ENCODE measurements around the gene STXBP5L. TPM values are rescaled to one million over a fixed set of nuclear protein-coding genes. Genes with fewer than 3 reads are reported as not detected.

The STXBP5L gene
- total and polyA plus RNA-seq, 2 of the 4 experiments (the other 2 are of a cell fraction) = not detected

DNA sequence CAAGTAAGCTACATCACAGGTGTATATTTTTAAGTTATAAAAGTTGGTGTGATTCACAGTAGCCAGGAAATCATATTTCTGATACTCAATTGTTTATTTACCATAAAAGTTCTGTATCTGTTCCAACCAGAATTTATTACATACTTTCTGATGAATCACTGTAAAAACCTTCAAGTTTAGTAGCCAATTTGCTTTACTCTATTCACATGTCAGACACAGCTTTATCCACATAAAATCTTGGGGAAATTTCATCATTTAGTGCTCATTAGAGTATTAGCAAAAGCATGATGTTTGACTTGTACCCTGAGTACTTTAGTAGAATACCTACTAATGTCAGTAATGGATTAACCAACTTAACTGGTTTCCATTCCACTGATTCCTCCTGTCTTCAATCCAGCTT is 388.0 kb downstream of the STXBP5L start:
- Histone ChIP-seq H4K5ac (ENCODE audit: low read depth, low read length) (no peak overlapping the region), H3K4me2 (ENCODE audit: low read depth, low read length) (no peak overlapping the region), H4K20me1 (ENCODE audit: insufficient read depth, low read length) (no peaks in the 10 kb centered on the region), H3K9me1 (ENCODE audit: insufficient read depth, low read length) (no peaks in the 10 kb centered on the region), H3K9ac (ENCODE audit: low read depth, low read length) (no peak overlapping the region), H4K91ac (ENCODE audit: insufficient read depth, low read depth, low read length) (no peak overlapping the region), H2BK5ac (ENCODE audit: low read depth, low read length, poor library complexity, severe bottlenecking) (no peak overlapping the region), H2BK20ac (ENCODE audit: low read depth, low read length) (no peak overlapping the region), H3K4me3 (ENCODE audit: insufficient read depth, low read depth, low read length) (no peak overlapping the region), H3K27ac (ENCODE audit: insufficient read depth, low read length) (no peak overlapping the region), H2AK9ac (replicated peaks; ENCODE audit: low read depth, low read length, poor library complexity) (no peak overlapping the region), H3K14ac (replicated peaks; ENCODE audit: low read depth, low read length) (no peak overlapping the region), H3K23ac (ENCODE audit: low read depth, low read length) (no peak overlapping the region), H3K27me3 (ENCODE audit: control insufficient read depth, insufficient read depth, low read length) (no peaks in the 10 kb centered on the region), H3K4ac (ENCODE audit: low read depth, low read length) (no peak overlapping the region), H2AFZ (replicated peaks; ENCODE audit: low read length, poor library complexity) (no peak overlapping the region), H2AK5ac (ENCODE audit: low read depth, low read length) (no peak overlapping the region), H3K4me1 (ENCODE audit: control insufficient read depth, insufficient read depth, low read length) (no peaks in the 10 kb centered on the region), H3K36me3 (ENCODE audit: control insufficient read depth, insufficient read depth, low read length) (no peaks in the 10 kb centered on the region), H3K56ac (ENCODE audit: extremely low read depth, insufficient read depth, low read length) (no peak overlapping the region), H2BK15ac (ENCODE audit: low read depth, low read length) (no peak overlapping the region), H3K79me1 (ENCODE audit: low read depth in 1 of 2, low read length in 2 of 2) (no peaks in the 10 kb centered on the region), H3K18ac (ENCODE audit: low read depth, low read length) (no peak overlapping the region), H4K8ac (ENCODE audit: low read depth in 2 of 2, low read length in 2 of 2) (no peak overlapping the region), H3K9me3 (ENCODE audit: control insufficient read depth, insufficient read depth, low read length) (no peaks in the 10 kb centered on the region), H2BK120ac (ENCODE audit: low read depth, low read length) (no peak overlapping the region)
- no TSS peak for BruUV-seq (replicated peaks)
- ChIA-PET POLR2A (ENCODE audit: unreplicated experiment) (no interaction called here), CTCF (no interaction called here)
- intact Hi-C loops (cut with micrococcal nuclease) = no loop called here
- no peak for DNase-seq
- no peak for ATAC-seq (ENCODE audit: low read depth)
- TF ChIP-seq MAFK (IDR thresholded peaks at IDR 0.05; ENCODE audit: low read depth, low read length) (no peak), RCOR1 (IDR thresholded peaks at IDR 0.05; ENCODE audit: insufficient replicate concordance, low read length) (no peak), BHLHE40 (IDR thresholded peaks at IDR 0.05; ENCODE audit: low read depth, low read length) (no peak), CHD1 (IDR thresholded peaks at IDR 0.05; ENCODE audit: low read depth, low read length) (no peak), MAZ (IDR thresholded peaks at IDR 0.05; ENCODE audit: borderline replicate concordance, low read depth, low read length) (no peak), CTCF (conservative IDR thresholded peaks at IDR 0.05; ENCODE audit: low read depth, low read length) (no peak), FOS (IDR thresholded peaks at IDR 0.05; ENCODE audit: low read depth, low read length) (no peak), MXI1 (IDR thresholded peaks at IDR 0.05; ENCODE audit: borderline replicate concordance, low read depth, low read length) (no peak), RFX5 (IDR thresholded peaks at IDR 0.05; ENCODE audit: low read depth, low read length) (no peak), SMC3 (IDR thresholded peaks at IDR 0.05; ENCODE audit: low read depth, low read length) (no peak), POLR2A (IDR thresholded peaks at IDR 0.05; ENCODE audit: low read depth, low read length) (no peak), ELK1 (IDR thresholded peaks at IDR 0.05; ENCODE audit: borderline replicate concordance, low read depth, low read length) (no peak), CEBPB (IDR thresholded peaks at IDR 0.05; ENCODE audit: low read depth, low read length) (no peak), RAD21 (IDR thresholded peaks at IDR 0.05; ENCODE audit: low read length) (no peak), NFE2L2 (IDR thresholded peaks at IDR 0.05; ENCODE audit: low read depth, low read length) (no peak)
- TF ChIP-seq, protein P1, sequence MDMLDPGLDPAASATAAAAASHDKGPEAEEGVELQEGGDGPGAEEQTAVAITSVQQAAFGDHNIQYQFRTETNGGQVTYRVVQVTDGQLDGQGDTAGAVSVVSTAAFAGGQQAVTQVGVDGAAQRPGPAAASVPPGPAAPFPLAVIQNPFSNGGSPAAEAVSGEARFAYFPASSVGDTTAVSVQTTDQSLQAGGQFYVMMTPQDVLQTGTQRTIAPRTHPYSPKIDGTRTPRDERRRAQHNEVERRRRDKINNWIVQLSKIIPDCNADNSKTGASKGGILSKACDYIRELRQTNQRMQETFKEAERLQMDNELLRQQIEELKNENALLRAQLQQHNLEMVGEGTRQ (IDR thresholded peaks at IDR 0.05; ENCODE audit: low read depth, low read length) = no peak
- dilution Hi-C loops (cut with HindIII; ENCODE audit: low sequenced_read_pairs, unreplicated experiment) = no loop called here
- in situ Hi-C loops (cut with MboI; ENCODE audit: low sequenced_read_pairs) = no loop called here
